Measurements from ENCODE around the gene PPP2R5C.

- TF ChIP-seq, protein P1, sequence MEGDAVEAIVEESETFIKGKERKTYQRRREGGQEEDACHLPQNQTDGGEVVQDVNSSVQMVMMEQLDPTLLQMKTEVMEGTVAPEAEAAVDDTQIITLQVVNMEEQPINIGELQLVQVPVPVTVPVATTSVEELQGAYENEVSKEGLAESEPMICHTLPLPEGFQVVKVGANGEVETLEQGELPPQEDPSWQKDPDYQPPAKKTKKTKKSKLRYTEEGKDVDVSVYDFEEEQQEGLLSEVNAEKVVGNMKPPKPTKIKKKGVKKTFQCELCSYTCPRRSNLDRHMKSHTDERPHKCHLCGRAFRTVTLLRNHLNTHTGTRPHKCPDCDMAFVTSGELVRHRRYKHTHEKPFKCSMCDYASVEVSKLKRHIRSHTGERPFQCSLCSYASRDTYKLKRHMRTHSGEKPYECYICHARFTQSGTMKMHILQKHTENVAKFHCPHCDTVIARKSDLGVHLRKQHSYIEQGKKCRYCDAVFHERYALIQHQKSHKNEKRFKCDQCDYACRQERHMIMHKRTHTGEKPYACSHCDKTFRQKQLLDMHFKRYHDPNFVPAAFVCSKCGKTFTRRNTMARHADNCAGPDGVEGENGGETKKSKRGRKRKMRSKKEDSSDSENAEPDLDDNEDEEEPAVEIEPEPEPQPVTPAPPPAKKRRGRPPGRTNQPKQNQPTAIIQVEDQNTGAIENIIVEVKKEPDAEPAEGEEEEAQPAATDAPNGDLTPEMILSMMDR (IDR thresholded peaks at IDR 0.05; ENCODE audit: borderline replicate concordance, extremely low read depth, low read length, poor library complexity, severe bottlenecking), result no peak
- TF ChIP-seq EZH2 (IDR thresholded peaks at IDR 0.05; ENCODE audit: borderline replicate concordance, low read depth, low read length, severe bottlenecking), result no peak
Measured at GRCh38 chr14:101964297-101965180, 203.0 kb downstream of the PPP2R5C start, which contains the start of gene DYNC1H1.

All from DND-41 (cell line).